Measurements from ENCODE around the gene GNB1L. TPM values are rescaled to one million over a fixed set of nuclear protein-coding genes. Genes with fewer than 3 reads are reported as not detected.

Gene GNB1L
- total and polyA plus RNA-seq, 9 of the 15 experiments (the other 6 are each of a cell fraction or from before 2014, with no cell fraction given): 0.56 to 50.5 (median 10.2) TPM

DNA sequence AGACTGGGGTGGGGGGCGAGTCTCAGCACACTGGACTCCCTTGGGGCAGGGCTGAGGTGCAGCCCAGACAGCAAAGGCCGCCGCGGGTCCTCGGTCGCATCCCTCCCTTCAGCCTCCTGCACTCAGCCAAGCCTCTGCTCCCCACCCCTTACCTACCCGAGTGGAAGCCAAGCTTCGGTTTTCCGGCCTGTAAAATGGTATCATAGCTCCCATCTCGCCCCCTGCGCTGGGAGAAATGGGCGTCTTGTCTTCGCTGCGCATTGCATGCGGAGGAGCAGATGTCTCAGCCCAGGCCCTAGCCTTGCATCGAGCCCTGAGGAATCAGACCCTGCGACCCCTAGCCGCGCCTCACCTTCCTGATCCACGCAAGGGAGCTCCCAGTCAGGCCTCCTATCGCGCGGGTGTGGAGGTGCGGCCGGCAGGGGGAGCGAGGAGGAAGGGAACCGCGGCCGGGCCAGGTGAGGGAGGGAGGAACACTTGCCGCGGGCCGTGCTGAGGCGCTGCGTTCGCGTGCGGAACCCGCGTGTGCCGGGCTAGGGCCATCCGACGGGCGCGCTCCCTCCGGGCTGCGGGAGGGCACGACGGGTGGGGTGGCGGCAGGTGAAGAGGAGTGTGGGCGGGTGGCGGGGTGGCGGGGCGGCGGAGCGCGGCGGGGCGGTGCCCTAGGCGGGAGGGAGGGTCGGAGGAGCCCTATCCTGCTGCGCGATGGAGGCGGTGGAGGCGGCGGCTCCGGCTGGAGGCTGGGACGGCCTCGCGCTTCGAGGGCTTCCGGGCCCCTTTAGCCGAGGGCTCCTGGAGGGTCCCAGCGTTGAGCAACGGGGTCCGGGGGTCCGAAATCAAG lies 98.2 kb downstream of the GNB1L start (continued):
- TF ChIP-seq RCOR1 (IDR thresholded peaks at IDR 0.05; ENCODE audit: borderline replicate concordance in 1 of 2, low read depth in 2 of 2, low read length in 2 of 2): peak in 1 of 2 experiments; percentile 88; a peak in 2 of 4 replicates
- TF ChIP-seq STAG1 (CRISPR knock-in tag; IDR thresholded peaks at IDR 0.05; ENCODE audit: borderline replicate concordance): no peak
- TF ChIP-seq FOXP1 (CRISPR knock-in tag; IDR thresholded peaks at IDR 0.05): no peak
- TF ChIP-seq NR3C1 (CRISPR knock-in tag; IDR thresholded peaks at IDR 0.05): no peak
- peak; percentile 35 for TF ChIP-seq DACH1 (IDR thresholded peaks at IDR 0.05; ENCODE audit: partially characterized antibody)
- TF ChIP-seq, protein P1, sequence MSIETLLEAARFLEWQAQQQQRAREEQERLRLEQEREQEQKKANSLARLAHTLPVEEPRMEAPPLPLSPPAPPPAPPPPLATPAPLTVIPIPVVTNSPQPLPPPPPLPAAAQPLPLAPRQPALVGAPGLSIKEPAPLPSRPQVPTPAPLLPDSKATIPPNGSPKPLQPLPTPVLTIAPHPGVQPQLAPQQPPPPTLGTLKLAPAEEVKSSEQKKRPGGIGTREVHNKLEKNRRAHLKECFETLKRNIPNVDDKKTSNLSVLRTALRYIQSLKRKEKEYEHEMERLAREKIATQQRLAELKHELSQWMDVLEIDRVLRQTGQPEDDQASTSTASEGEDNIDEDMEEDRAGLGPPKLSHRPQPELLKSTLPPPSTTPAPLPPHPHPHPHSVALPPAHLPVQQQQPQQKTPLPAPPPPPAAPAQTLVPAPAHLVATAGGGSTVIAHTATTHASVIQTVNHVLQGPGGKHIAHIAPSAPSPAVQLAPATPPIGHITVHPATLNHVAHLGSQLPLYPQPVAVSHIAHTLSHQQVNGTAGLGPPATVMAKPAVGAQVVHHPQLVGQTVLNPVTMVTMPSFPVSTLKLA (conservative IDR thresholded peaks at IDR 0.05): no peak; a peak in 1 of 4 replicates
- no peak for TF ChIP-seq ZNF263 (CRISPR knock-in tag; IDR thresholded peaks at IDR 0.05; ENCODE audit: borderline replicate concordance)
- TF ChIP-seq, protein P2, sequence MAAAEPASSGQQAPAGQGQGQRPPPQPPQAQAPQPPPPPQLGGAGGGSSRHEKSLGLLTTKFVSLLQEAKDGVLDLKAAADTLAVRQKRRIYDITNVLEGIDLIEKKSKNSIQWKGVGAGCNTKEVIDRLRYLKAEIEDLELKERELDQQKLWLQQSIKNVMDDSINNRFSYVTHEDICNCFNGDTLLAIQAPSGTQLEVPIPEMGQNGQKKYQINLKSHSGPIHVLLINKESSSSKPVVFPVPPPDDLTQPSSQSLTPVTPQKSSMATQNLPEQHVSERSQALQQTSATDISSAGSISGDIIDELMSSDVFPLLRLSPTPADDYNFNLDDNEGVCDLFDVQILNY (CRISPR knock-in tag; IDR thresholded peaks at IDR 0.05): no peak
- no peak for TF ChIP-seq NCOA2 (IDR thresholded peaks at IDR 0.05; ENCODE audit: partially characterized antibody in 2 of 2)
- TF ChIP-seq, protein P3, sequence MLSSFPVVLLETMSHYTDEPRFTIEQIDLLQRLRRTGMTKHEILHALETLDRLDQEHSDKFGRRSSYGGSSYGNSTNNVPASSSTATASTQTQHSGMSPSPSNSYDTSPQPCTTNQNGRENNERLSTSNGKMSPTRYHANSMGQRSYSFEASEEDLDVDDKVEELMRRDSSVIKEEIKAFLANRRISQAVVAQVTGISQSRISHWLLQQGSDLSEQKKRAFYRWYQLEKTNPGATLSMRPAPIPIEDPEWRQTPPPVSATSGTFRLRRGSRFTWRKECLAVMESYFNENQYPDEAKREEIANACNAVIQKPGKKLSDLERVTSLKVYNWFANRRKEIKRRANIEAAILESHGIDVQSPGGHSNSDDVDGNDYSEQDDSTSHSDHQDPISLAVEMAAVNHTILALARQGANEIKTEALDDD (IDR thresholded peaks at IDR 0.05): no peak
- TF ChIP-seq, protein P4, sequence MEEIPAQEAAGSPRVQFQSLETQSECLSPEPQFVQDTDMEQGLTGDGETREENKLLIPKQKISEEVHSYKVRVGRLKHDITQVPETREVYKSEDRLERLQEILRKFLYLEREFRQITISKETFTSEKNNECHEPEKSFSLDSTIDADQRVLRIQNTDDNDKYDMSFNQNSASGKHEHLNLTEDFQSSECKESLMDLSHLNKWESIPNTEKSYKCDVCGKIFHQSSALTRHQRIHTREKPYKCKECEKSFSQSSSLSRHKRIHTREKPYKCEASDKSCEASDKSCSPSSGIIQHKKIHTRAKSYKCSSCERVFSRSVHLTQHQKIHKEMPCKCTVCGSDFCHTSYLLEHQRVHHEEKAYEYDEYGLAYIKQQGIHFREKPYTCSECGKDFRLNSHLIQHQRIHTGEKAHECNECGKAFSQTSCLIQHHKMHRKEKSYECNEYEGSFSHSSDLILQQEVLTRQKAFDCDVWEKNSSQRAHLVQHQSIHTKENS (CRISPR knock-in tag; IDR thresholded peaks at IDR 0.05): no peak
- TF ChIP-seq TAF15 (IDR thresholded peaks at IDR 0.05; ENCODE audit: low read depth, low read length): no peak
- peak; percentile 72 for TF ChIP-seq JUND (IDR thresholded peaks at IDR 0.05; ENCODE audit: borderline replicate concordance, low read depth, low read length)
- TF ChIP-seq JUND (tag; IDR thresholded peaks at IDR 0.05; ENCODE audit: borderline replicate concordance, low read depth, low read length): peak; percentile 53; the same call in 1 of the 3 replicates
- no peak for TF ChIP-seq PCBP1 (IDR thresholded peaks at IDR 0.05; ENCODE audit: low read depth, low read length, poor library complexity, severe bottlenecking)
- TF ChIP-seq, protein P5, sequence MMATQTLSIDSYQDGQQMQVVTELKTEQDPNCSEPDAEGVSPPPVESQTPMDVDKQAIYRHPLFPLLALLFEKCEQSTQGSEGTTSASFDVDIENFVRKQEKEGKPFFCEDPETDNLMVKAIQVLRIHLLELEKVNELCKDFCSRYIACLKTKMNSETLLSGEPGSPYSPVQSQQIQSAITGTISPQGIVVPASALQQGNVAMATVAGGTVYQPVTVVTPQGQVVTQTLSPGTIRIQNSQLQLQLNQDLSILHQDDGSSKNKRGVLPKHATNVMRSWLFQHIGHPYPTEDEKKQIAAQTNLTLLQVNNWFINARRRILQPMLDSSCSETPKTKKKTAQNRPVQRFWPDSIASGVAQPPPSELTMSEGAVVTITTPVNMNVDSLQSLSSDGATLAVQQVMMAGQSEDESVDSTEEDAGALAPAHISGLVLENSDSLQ (IDR thresholded peaks at IDR 0.05): no peak
- peak in 1 of 2 experiments; percentile 91; a peak in 2 of 4 replicates for TF ChIP-seq HDAC1 (IDR thresholded peaks at IDR 0.05)
- no peak for TF ChIP-seq PHB2 (IDR thresholded peaks at IDR 0.05; ENCODE audit: low read depth)
- TF ChIP-seq DIDO1 (tag; IDR thresholded peaks at IDR 0.05; ENCODE audit: low read depth): no peak
- TF ChIP-seq ZNF324 (CRISPR knock-in tag; IDR thresholded peaks at IDR 0.05): no peak
- TF ChIP-seq PTRF (tag; IDR thresholded peaks at IDR 0.05): no peak
- no peak for TF ChIP-seq POLR2AphosphoS5 (IDR thresholded peaks at IDR 0.05; ENCODE audit: control insufficient read depth, insufficient read depth, low read depth, low read length)
